Suppressor macrophage treated with lipopolysaccharide for 4 hours (primary cell): Measurements from ENCODE around the gene POM121.
"Not testable (repeated sequence)": the region's sequence is repeated elsewhere in the genome, so short reads cannot be mapped to it uniquely, and the experiment has no call there.

Source experiments
- DNase-seq: peaks from one replicate; pipeline ENCODE4 v3.0.0-alpha.2; 2020

POM121 gene

DNA sequence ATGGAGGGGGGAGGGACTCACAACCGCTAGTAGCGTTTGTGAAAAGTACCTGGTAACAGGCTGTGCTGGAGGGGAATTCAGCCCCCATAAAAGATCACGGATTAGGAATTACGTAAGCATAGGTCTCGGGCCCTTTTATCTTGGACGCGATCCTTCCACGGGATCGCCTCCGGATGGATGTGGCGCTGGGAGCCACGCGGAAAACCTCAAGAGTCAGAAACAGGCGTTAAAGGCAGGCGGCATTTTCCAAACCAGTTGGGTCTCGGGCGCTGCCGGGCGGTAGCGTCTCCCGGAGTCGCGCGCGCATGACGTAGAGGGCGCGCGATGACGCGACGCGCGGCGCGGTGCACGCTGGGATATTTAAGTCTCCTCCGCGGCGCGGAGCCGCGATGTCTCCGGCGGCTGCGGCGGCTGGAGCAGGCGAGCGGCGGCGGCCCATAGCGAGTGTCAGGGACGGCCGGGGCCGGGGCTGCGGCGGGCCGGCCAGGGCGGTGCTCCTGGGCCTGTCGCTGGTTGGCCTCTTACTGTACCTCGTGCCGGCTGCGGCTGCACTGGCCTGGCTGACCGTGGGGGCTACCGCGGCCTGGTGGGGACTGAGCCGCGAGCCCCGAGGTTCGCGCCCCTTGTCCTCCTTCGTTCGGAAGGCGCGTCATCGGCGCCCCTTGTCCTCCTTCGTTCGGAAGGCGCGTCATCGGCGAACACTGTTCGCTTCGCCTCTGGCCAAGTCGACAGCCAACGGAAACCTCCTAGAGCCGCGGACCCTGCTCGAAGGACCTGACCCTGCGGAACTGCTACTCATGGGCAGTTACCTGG is at the start of gene POM121:
TSS of gene POM121 (plus strand) at position 363 of the 813 bp plus-strand sequence. CDS start at position 390, 27 bp downstream.
- DNase-seq = peak; percentile 92

DNA sequence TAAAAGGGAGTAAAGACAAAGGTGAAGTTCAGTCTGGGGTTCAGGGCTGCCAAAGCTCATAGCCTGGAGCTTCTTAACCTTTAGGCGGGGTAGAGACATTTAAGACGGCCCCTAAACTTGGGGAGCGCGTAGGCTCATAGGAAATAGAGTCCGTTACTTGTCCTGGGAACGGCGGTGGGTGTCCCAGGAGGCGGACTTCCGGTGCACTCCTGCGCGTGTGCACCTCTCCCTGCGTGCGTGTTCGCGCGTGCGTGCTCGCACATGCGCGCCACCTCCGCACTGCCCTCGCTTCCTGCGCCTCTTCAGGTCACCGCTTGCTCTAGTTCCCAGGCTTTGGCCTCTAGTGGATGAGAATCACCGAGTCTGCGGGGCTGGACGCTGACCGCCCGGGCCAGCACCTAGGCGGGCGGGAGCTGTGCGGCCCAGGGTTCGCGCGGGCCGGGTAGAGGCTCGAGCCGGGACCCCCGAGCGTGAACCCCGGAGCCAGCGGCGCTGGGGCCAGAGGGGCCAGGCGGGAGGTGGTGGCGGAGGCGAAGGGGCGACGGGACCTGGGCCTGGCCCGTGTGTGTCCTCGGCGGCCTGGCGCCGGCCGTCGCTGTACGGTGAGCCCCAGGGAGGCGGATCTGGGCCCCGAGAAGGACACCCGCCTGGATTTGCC is 45.7 kb upstream of the POM121 start:
- peak; percentile 79 for DNase-seq

DNA sequence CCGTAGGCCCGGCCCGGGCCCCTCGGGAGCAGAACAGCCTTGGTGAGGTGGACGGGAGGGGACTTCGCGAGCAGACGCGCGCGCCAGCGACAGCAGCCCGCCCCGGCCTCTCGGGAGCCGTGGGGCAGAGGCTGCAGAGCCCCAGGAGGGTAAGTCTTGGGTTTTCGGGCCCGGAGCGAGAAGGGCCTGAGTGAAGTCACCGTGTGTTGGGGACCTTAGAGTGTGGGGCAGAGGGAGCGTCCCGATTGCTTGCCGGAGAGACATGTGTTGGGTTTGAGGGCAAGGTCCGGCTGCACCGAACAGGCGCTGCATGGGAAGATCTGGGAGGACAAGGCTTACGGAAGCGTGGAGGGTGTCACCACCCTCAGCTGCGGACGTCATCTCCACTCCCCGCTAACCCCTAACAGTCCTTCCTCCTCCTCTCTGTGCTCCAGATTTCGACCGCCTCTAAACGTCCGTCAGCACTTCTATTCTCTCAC is 45.1 kb upstream of the POM121 start:
- DNase-seq = peak; percentile 74

DNA sequence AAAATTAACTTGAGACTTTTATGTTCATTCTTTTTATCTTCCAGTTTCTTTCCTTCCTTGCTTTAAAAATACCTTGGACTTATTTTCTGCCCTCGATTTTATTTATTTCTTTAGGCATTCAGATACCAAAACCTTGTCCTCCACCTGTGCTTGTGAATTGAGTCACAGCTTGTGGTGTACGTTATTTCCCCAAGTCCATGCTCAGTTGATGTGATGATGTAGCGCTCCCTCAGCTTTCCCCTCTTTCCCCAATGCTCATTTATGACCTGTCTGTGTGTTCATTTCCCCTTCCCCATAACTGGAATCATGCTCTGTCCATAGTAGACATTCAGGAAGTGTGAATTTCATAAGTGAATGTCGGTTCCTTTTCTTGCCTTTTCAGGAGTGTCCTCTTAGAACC is 33.1 kb upstream of the POM121 start:
- DNase-seq = peak; percentile 35

DNA sequence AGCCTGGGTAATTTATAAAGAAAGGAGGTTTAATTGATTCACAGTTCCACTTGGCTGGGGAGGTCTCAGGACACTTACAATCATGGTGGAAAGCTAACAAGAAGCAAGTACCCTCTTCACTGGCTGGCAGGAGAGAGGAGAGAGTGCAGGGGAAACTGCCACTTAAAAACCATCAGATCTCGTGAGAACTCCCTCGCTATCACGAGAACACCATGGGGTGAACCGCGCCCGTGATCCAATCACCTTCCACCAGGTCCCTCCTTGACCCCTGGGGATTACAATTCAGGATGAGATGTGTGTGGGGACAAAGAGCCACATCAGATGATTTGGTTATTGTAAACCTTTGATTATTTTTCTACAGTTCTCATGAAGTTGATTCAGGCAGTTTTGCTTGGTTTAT is 20.2 kb upstream of the POM121 start:
- not testable (repeated sequence) for DNase-seq

DNA sequence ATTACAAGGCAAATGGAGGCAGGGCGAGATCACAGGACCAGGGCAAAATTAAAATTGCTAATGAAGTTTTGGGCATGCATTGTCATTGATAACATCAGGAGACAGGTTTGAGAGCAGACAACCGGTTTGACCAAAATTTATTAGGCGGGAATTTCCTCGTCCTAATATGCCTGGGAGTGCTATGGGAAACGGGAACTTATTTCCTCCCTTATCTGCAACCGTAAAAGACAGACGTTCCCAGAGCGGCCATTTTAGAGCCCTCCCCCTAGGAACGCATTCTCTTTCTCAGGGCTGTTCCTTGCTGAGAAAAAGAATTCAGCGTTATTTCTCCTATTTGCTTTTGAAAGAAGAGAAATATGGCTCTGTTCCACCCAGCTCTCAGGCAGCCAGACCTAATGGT is 16.5 kb upstream of the POM121 start:
- not testable (repeated sequence) for DNase-seq

DNA sequence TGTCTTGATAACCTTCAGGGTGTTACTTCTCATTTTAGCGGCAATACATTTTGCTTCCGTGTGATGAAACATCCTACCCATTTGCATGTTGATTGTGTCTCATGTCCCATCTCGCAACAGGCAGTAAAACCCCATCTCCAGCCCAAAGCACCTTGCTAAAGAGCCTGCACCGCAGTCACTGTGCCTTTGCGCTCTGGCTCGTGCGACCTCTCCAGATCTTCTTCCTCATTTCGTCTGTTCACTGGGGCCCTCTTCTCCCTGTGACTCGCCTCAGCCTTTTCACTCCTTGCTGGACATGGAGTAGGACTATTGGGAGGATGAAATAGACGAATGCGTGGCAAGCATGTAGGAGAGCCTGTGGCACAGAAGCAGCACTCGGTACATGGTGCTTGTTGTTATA is 13.5 kb upstream of the POM121 start:
- DNase-seq = not testable (repeated sequence)

DNA sequence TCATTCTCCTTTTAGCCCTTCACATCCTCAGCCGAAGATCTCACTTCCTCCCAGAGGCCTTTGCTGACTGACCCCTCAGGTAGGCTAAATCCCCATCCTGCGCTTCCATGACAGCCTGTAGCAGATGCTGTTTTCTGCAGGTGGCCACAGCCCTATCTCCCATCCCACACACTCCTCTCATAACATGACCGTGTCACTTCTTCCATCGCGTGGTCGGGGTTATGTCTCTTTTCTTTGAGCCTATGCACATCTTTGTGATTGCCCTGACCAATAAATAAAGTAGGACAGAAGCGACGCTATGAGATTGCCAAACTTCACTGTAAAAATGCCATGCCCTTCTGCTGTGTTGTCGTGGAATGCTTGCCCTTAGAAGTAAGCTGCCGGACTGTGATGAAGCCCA is 11.1 kb upstream of the POM121 start:
- not testable (repeated sequence) for DNase-seq

DNA sequence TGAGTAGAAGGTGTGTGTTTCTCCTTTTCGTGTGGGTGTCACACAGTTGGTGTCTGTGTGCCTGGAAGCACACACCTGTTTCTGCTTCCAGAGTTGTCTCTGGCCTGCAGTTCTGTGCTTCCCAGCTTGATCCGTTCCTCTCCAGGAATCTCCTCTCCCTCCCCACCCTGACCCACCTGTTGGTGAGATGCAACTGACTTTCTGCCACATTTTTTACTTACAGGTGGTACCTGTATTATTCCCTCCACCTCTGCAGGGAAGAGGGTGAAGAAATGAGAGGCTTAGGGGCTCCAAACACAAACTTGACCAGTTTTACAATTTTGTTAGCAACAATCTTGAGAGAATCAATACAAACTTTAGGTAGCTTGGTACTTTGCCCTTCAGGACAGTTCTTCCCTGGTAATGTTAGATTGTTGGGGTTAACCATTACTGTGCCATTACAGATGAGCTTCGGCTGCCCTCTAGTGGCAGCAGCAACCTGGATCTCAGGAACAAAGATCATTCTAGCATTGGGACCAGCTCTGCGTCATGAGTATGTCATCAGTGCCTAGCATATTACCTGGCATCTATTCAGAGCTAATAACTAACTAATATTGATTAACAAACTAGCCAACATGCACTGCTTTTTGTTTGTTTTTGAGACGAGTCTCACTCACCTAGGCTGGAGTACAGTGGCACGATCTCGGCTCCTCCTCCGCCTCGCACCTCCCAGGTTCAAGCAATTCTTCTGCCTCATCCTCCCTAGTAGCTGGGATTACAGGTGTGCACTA is 10.0 kb upstream of the POM121 start:
- peak; percentile 61 for DNase-seq

DNA sequence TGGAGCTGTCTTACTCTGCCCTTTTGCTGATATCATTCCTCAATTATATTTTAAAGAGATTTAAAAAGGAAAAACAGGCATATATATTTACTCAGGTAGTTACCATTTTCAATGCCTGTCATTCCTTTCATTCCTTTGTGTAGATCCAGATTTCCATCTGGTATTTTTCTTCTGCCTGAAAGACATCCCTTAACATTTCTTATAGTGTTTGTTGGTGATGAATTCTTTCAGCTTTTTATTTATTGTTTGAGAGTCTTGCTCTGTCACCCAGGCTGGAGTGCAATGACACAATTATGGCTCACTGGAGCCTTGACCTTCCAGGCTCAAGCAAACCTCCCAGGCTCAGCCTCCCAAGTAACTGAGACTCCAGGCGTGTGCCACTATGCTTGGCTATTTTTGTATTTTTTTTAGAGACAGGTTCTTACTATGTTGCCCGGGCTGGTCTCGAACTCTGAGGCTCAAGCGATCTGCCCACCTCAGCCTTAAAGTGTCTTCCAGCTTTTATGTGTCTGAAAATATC is 5.6 kb upstream of the POM121 start:
- no peak for DNase-seq

DNA sequence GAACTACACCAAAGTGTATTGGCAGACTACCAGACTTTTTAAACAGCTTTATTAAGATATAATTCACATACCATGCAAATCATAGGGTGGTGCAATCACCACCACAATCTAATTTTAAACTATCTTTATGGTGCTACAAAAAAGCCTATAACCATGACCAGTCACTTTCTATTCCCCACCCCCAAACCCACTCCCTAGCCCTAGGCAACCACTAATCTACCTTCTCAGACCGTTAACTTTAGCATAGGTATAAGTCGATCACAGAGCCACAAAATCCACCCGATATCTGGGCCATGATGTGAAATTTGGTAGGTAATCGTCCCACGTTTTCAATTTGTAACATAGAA is 536 bp upstream of the POM121 start:
- peak; percentile 5 for DNase-seq

DNA sequence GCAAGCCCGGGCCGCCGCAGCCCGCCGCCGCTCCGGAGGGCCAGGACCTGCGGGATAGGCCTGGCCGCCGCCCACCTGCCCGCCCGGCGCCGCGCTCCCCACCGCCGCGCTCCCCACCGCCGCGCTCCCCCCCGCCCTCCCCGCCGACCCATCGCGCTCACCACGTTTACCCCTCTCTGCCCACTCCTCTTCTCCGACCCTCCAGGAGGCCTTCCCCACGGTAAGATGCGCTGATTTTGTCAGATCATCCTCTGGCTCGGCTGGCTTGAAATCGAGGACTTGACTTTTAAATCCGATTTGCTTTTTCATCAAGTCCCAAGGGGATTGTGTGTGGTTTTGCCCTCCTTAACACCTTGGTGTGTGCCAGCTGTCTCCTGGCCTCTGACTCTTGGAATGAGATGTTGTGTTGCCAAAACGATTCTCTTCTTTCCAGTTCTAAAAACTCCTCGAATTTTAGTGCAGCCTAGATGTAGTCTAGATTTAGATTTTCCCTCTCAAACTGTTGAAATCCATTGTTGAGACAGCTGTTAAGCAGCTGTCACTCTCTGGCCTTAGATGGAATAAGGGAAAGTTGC is 738 bp downstream of the POM121 start:
- no peak for DNase-seq

DNA sequence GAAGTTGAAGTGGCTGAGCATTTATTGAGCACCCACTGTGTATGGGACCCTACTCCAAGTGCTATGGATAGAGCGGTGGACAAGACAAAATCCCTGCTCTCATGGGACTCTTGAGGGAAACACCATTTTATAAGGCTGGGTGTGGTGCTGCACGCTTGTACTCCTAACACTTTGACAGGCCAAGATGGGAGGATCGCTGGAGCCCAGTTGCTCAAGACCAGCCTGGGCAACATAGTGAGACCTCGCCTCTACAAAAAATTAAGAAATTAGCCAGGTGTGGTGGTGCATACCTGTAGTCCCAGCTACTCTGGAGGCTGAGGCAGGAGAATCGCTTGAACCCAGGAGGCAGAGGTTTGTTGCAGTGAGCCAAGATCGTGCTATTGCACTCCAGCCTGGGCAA is 2.9 kb downstream of the POM121 start:
- DNase-seq = not testable (repeated sequence)

DNA sequence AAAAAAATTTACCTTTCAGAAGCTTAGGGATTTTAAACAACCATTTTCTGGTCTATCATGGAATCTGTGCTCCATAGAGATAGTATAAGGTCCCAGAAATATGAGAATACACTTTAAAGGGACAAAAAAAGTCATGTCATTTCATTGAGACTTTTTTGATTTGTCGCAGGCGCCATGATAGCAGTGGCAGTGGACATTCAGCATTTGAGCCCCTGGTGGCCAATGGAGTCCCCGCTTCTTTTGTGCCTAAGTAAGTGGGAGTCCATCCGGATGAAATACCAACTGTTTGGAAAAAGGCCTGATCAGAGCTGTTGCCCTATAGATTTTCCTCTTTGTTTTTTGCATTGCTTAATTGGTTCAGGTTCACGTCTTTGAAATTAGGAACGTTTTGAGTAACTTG is 3.3 kb downstream of the POM121 start:
- not testable (repeated sequence) for DNase-seq

DNA sequence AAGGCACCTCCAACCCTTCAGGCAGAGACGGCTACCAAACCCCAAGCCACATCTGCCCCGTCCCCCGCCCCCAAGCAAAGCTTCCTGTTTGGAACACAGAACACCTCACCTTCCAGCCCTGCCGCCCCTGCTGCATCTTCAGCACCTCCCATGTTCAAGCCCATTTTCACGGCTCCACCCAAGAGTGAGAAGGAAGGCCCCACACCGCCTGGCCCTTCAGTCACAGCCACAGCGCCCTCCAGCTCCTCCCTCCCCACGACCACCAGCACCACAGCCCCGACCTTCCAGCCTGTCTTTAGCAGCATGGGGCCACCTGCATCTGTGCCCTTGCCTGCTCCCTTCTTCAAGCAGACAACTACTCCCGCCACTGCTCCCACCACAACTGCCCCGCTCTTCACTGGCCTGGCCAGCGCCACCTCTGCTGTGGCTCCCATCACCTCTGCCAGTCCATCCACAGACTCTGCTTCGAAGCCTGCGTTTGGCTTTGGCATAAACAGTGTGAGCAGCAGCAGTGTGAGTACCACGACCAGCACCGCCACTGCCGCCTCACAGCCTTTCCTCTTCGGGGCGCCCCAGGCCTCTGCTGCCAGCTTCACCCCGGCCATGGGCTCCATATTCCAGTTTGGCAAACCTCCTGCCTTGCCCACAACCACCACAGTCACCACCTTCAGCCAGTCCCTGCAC is 17.3 kb downstream of the POM121 start:
- DNase-seq = not testable (repeated sequence)

DNA sequence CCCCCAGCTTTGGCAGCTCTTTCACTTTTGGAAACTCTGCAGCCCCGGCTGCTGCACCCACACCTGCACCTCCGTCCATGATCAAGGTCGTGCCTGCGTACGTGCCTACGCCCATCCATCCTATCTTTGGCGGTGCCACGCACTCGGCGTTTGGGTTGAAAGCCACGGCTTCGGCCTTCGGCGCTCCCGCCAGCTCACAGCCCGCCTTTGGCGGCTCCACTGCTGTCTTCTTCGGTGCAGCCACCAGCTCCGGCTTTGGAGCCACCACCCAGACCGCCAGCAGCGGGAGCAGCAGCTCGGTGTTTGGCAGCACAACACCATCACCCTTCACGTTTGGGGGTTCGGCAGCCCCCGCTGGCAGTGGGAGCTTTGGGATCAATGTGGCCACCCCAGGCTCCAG is 18.1 kb downstream of the POM121 start:
- not testable (repeated sequence) for DNase-seq

DNA sequence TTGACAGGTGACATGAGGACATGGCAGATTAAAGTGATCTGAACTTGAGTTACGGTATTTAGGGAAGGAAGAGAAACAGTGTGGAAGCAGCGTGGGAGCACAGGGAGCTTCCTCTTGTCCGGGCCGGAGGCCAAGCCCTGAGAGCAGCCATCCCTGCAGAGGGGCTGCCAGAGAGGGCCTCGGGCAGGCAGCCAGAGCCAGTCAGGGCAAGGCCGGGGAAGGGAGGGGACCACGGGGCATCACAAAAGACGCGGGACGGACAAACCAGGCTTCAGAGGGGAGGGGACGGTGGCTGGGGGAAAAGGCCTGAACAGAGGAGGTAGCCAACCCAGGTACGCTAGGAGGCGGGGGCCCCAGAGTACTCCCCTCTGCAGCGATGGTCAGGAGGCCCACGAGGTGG is 20.0 kb downstream of the POM121 start:
- not testable (repeated sequence) for DNase-seq

DNA sequence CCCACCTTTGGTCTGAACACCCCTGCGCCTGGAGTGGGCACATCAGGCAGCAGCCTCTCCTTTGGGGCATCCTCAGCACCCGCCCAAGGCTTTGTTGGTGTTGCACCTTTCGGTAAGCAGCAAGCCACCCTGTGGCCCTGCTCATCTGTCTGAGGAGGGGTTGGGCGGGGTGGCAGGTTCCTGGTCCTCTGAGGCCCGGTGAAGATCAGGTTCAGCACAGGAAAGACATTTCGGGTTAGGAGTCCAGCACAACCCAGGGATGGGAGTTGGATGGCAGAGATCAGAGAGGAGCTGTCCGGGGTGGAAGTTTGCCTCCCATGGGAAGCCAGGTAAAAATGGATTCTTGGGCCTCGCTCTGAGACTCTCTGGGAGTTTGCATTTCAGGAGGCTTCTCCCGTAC is 20.7 kb downstream of the POM121 start:
- DNase-seq = not testable (repeated sequence)

DNA sequence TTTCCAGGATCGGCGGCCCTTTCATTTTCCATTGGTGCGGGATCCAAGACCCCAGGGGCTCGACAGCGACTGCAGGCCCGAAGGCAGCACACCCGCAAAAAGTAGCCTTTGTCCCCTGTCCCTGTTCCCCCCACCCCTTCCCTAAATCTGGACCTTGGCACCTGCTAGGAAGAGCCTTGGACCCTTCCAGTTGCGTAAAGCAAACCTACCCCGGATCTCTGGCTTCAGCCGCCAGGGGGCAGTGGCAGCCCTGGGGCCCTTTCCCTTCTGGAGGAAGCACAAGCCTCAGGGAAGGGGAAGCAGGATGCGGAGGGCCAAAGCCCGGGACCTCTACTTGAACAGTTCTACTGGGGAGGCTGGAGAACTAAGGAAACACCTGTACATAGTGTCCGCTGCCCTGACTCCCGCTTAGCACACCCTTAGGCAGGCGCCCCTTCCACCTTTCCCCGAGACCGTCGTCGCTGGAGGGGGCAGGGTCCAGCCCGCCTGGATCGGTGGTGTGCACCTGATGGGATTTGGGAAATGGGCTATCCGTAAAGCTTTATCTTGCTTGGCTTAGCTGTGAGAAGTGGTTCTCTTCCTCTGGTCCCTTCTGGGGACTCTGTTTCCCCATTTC is 21.3 kb downstream of the POM121 start:
- not testable (repeated sequence) for DNase-seq

DNA sequence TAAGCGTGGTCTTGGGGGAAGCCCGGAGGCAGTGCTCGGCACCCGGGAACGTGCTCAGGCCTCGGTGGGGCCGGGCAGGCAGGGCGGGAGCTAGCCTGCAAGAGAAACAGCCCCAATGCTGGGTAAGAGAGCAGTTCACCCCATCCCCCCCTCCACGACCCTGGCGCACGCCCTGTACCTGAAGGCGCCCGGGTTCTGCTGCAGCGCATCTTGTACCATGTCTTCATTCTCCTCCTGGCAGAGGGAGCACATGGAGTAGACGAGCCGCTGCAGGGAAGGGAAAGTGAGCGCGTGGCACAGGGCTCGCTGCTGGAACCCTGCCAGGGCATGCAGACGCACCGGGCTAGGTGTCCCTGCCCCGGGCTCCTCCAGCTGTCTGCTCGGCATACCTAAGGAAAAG is 23.8 kb downstream of the POM121 start:
- not testable (repeated sequence) for DNase-seq

DNA sequence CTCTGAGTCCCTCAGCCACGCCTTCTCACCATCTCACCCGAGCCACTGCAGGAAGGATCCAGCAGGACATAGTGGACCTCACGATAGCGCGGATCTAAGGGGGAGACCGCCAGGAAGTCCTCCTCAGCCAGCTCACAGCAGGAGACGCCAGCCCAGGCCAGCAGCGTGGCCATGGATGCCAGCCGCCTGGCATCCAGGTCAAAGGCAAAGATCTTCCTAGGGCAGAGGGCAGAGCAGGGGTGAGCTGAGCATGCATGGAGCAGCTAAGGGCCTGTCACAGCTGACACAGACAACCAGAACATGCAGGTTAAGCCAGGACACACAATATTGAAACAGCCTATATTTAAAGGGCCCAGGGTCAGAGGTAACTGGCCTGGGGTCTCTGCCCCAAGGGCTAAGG is 24.4 kb downstream of the POM121 start:
- DNase-seq = not testable (repeated sequence)

DNA sequence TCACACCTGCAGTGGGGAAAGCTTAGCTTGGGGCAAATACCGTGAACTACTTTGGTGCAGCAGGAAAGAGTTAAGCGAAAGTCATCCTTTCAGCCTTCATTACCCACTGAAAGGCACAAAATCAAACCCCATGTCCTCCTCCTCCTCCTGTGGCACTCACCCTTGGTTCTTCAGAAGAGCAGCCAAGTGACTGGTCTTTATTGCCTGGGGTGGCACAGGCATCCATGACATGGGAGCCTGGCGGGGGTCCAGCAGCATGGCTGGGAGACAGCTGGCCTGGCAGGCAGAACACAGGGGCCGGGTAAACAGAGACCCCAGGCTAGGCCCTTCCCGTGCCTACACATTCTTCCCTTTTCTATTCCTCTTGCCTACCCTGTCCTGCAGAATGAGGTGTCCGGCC is 24.8 kb downstream of the POM121 start:
- not testable (repeated sequence) for DNase-seq
